HCT116 (cell line): ENCODE results near the gene REEP3.

Experiments
- ATF3 ChIP-seq: IDR thresholded peaks from 2 replicates; pipeline ENCODE4 v1.6.1; 2012
- CBX3 ChIP-seq: IDR thresholded peaks from 2 replicates; pipeline ENCODE4 v1.6.1; 2012; ENCODE audit warnings: low read depth
- CEBPB ChIP-seq: IDR thresholded peaks from 2 replicates; pipeline ENCODE4 v1.6.1; 2012; ENCODE audit warnings: low read depth
- CTCF ChIP-seq, 3 experiments: fragments of 200-600 bp in 1 of 3; sonication (generic) in 1 of 3; IDR thresholded peaks in 2 of 3; conservative IDR thresholded peaks in 1 of 3; 2 replicates each; pipeline ENCODE4 v1.5.1; 2012 to 2017; ENCODE audit warnings: low read depth in 2 of 3, low read length in 2 of 3, antibody characterized with exemption in 1 of 3, borderline replicate concordance in 1 of 3, control low read depth in 1 of 3, mild to moderate bottlenecking in 1 of 3, mixed read lengths in 1 of 3, mixed run types in 1 of 3, moderate library complexity in 1 of 3; ENCODE audit not compliant: insufficient read depth in 1 of 3
- EGR1 ChIP-seq: IDR thresholded peaks from 2 replicates; pipeline ENCODE4 v1.6.1; 2012; ENCODE audit warnings: low read depth
- MAX ChIP-seq: IDR thresholded peaks from 2 replicates; pipeline ENCODE4 v1.6.1; 2012
- POLR2A ChIP-seq: IDR thresholded peaks from 2 replicates; pipeline ENCODE4 v1.7.0; 2011; ENCODE audit warnings: borderline replicate concordance; ENCODE audit not compliant: insufficient read depth, insufficient read length; ENCODE audit errors: extremely low read depth
- SP1 ChIP-seq: IDR thresholded peaks from 2 replicates; pipeline ENCODE4 v1.6.1; 2012; ENCODE audit warnings: low read depth
- ZNF274 ChIP-seq: fragments of 200-500 bp; sonication (Bioruptor generic); IDR thresholded peaks from 2 replicates; pipeline ENCODE4 v1.6.1; 2014; ENCODE audit warnings: mild to moderate bottlenecking, low read depth, low read length, inconsistent platforms

- TF ChIP-seq CTCF (IDR thresholded peaks at IDR 0.05 in 2 of 3, conservative IDR thresholded peaks at IDR 0.05 in 1 of 3; ENCODE audit: borderline replicate concordance in 1 of 3, insufficient read depth in 1 of 3, low read depth in 2 of 3, low read length in 2 of 3) (no peak), CEBPB (no peak), CBX3 (no peak), ATF3 (no peak), ZNF274 (no peak), MAX (no peak), SP1 (no peak), EGR1 (no peak), POLR2A (no peak)
Observed at GRCh38 chr10:63588436-63589167, 67.4 kb downstream of the REEP3 start.
